Germinal center (tissue), 1 donor: Measurements from ENCODE around the gene CDHR1.

Experiments
- DNase-seq: peaks from one replicate; pipeline ENCODE4 v3.0.0; 2012; ENCODE audit warnings: mixed read lengths, low spot score

Gene CDHR1

GRCh38 chr10:84233940-84234339 is 39.6 kb downstream of the CDHR1 start:
- no peak for DNase-seq

- DNase-seq = no peak
Observed at GRCh38 chr10:84234479-84234878, 40.1 kb downstream of the CDHR1 start.

- no peak for DNase-seq
Observed at GRCh38 chr10:84235096-84235495, 40.8 kb downstream of the CDHR1 start.

GRCh38 chr10:84236807-84237198 is 42.5 kb downstream of the CDHR1 start:
- no peak for DNase-seq

- DNase-seq = no peak
Observed at GRCh38 chr10:84237199-84238051, 43.1 kb downstream of the CDHR1 start.

- no peak for DNase-seq
Observed at GRCh38 chr10:84238909-84239308, 44.6 kb downstream of the CDHR1 start.

GRCh38 chr10:84241185-84241790 is 47.0 kb downstream of the CDHR1 start, which contains the start of gene LRIT1:
TSS of gene LRIT1 (minus strand) at chr10:84241546. CDS start at chr10:84241439, 107 bp downstream.
- DNase-seq = no peak

- no peak for DNase-seq
Observed at GRCh38 chr10:84243759-84244158, 49.4 kb downstream of the CDHR1 start.

GRCh38 chr10:84244651-84245270 is 50.4 kb downstream of the CDHR1 start, which contains the start of gene RGR:
TSS of gene RGR (plus strand) at chr10:84245053. CDS start at chr10:84245091, 38 bp downstream.
- no peak for DNase-seq

- DNase-seq = no peak
Observed at GRCh38 chr10:84247496-84247895, 53.2 kb downstream of the CDHR1 start.

GRCh38 chr10:84248794-84249193 is 54.5 kb downstream of the CDHR1 start:
- DNase-seq = no peak

- DNase-seq = no peak
Observed at GRCh38 chr10:84254552-84255478, 60.5 kb downstream of the CDHR1 start.

- DNase-seq = peak; percentile 41
Observed at GRCh38 chr10:84256510-84257342, 62.4 kb downstream of the CDHR1 start.

- no peak for DNase-seq
Observed at GRCh38 chr10:84257343-84258020, 63.1 kb downstream of the CDHR1 start.

GRCh38 chr10:84258034-84258695 is 63.8 kb downstream of the CDHR1 start:
- DNase-seq = no peak

- DNase-seq = no peak
Observed at GRCh38 chr10:84261236-84261915, 67.0 kb downstream of the CDHR1 start.

GRCh38 chr10:84262190-84262956 is 68.0 kb downstream of the CDHR1 start:
- no peak for DNase-seq

- DNase-seq = no peak
Observed at GRCh38 chr10:84263716-84264115, 69.4 kb downstream of the CDHR1 start.
